Mammary epithelial cell (primary cell): ENCODE results near the gene NLN.

Experiments used
- EZH2 ChIP-seq: IDR thresholded peaks from 2 replicates; pipeline ENCODE4 v1.6.1; 2012; ENCODE audit warnings: low read length, inconsistent platforms, borderline replicate concordance
- TF ChIP-seq, protein P1 (sequence below), 2 donors: IDR thresholded peaks in 1 of 2; conservative IDR thresholded peaks in 1 of 2; 2 replicates each; pipeline ENCODE4 v1.5.1; 2011 to 2012; ENCODE audit warnings: inconsistent platforms in 2 of 2, low read length in 2 of 2, mild to moderate bottlenecking in 2 of 2, control low read depth in 1 of 2, low read depth in 1 of 2; ENCODE audit not compliant: insufficient read depth in 1 of 2; ENCODE audit errors: extremely low read depth in 1 of 2

- TF ChIP-seq, protein P1, sequence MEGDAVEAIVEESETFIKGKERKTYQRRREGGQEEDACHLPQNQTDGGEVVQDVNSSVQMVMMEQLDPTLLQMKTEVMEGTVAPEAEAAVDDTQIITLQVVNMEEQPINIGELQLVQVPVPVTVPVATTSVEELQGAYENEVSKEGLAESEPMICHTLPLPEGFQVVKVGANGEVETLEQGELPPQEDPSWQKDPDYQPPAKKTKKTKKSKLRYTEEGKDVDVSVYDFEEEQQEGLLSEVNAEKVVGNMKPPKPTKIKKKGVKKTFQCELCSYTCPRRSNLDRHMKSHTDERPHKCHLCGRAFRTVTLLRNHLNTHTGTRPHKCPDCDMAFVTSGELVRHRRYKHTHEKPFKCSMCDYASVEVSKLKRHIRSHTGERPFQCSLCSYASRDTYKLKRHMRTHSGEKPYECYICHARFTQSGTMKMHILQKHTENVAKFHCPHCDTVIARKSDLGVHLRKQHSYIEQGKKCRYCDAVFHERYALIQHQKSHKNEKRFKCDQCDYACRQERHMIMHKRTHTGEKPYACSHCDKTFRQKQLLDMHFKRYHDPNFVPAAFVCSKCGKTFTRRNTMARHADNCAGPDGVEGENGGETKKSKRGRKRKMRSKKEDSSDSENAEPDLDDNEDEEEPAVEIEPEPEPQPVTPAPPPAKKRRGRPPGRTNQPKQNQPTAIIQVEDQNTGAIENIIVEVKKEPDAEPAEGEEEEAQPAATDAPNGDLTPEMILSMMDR (conservative IDR thresholded peaks at IDR 0.05 in 1 of 2, IDR thresholded peaks at IDR 0.05 in 1 of 2; ENCODE audit: extremely low read depth in 1 of 2, insufficient read depth in 1 of 2, low read depth in 1 of 2, low read length in 2 of 2), result no peak
- no peak for TF ChIP-seq EZH2
These were observed 136.3 kb downstream of the NLN start for GRCh38 chr5:65858316-65858715.
